HepG2 (cell line): Measurements from ENCODE around the gene MED13. TPM values are rescaled to one million over a fixed set of nuclear protein-coding genes. Genes with fewer than 3 reads are reported as not detected.

Experiments
- ATAC-seq: fragments of 200-7000 bp; cut with Tn5 transposase; 3 replicates; pipeline ENCODE4 v1.9.1; 2020; ENCODE audit warnings: mild to moderate bottlenecking, moderate library complexity
- BruUV-seq: library from RNA; stranded (reverse); fragments of 400-500 nt; replicated peaks from 2 replicates; lab custom pipeline; 2021; lab: Mats Ljungman, UMichigan
- CTCF ChIA-PET: fragments of 300-600 bp; formaldehyde crosslinking; extraction: SDS; loops from one replicate; lab custom pipeline; 2021; ENCODE audit warnings: low total read pairs, inconsistent platforms, low intra/inter-chr PET ratio; lab: Yijun Ruan, JAX
- POLR2A ChIA-PET: fragments of 350-600 bp; sonication (Branson Sonifier 250); formaldehyde crosslinking; loops from one replicate; lab custom pipeline; 2020; ENCODE audit warnings: antibody characterized with exemption, inconsistent platforms; lab: Yijun Ruan, JAX
- DNase-seq: peaks from one replicate; pipeline ENCODE4 v3.0.0-alpha.2; 2015; ENCODE audit warnings: low spot score
- FAIRE-seq: peaks from 3 replicates; lab custom pipeline; 2011; peaks lifted over from hg19 to GRCh38; lab: Jason Lieb, UNC
- H2AFZ ChIP-seq: one replicate; pipeline ENCODE4 v1.6.1; 2011; ENCODE audit warnings: low read length, inconsistent platforms
- H3K27ac ChIP-seq: fragments of 300-600 bp; 3 replicates; pipeline ENCODE4 v1.8.0; 2011; ENCODE audit warnings: mixed run types, mild to moderate bottlenecking, mixed read lengths, low read length, inconsistent platforms; ENCODE audit not compliant: insufficient read depth; ENCODE audit errors: extremely low read length
- H3K27me3 ChIP-seq, 2 experiments: fragments of 200-600 bp in 1 of 2; 2 replicates in 1 of 2; 3 replicates in 1 of 2; pipeline versions ENCODE4 v1.6.0 to v1.8.0; 2011; ENCODE audit warnings: low read length in 2 of 2, mild to moderate bottlenecking in 2 of 2, moderate library complexity in 2 of 2, inconsistent platforms in 1 of 2; ENCODE audit not compliant: insufficient read depth in 2 of 2, control insufficient read depth in 1 of 2
- H3K36me3 ChIP-seq, 2 experiments: fragments of 200-600 bp in 1 of 2; replicated peaks in 1 of 2; 2 replicates in 1 of 2; 3 replicates in 1 of 2; pipeline versions ENCODE4 v1.5.1 to v1.8.0; 2011; ENCODE audit warnings: low read length in 2 of 2, inconsistent platforms in 1 of 2; ENCODE audit not compliant: insufficient read depth in 2 of 2, control insufficient read depth in 1 of 2
- H3K4me1 ChIP-seq: 2 replicates; pipeline ENCODE4 v1.5.1; 2012; ENCODE audit warnings: low read length, inconsistent platforms; ENCODE audit not compliant: insufficient read depth
- H3K4me2 ChIP-seq: 2 replicates; pipeline ENCODE4 v1.6.0; 2011; ENCODE audit warnings: low read depth, low read length, inconsistent platforms
- H3K4me3 ChIP-seq, 3 experiments: fragments of 200-600 bp in 1 of 3; sonication (generic), shearing (Covaris generic) in 1 of 3; replicated peaks in 1 of 3; 2 replicates each; pipeline ENCODE4 v1.5.1; 2011 to 2016; ENCODE audit warnings: low read length in 3 of 3, inconsistent platforms in 2 of 3, low read depth in 2 of 3, mild to moderate bottlenecking in 2 of 3, control low read depth in 1 of 3, mixed read lengths in 1 of 3; ENCODE audit not compliant: insufficient read depth in 1 of 3
- H3K79me2 ChIP-seq: one replicate; pipeline ENCODE4 v1.6.1; 2011; ENCODE audit warnings: low read length, inconsistent platforms; ENCODE audit not compliant: insufficient read depth
- H3K9ac ChIP-seq: 2 replicates; pipeline ENCODE4 v1.6.0; 2011; ENCODE audit warnings: mild to moderate bottlenecking, low read depth, low read length, inconsistent platforms; ENCODE audit not compliant: insufficient read depth
- H3K9me3 ChIP-seq: 2 replicates; pipeline ENCODE4 v1.5.1; 2012; ENCODE audit warnings: mild to moderate bottlenecking, low read length
- H4K20me1 ChIP-seq: 2 replicates; pipeline ENCODE4 v1.6.0; 2011; ENCODE audit warnings: inconsistent platforms, mild to moderate bottlenecking, low read length, moderate library complexity; ENCODE audit not compliant: insufficient read depth
- ARNT ChIP-seq: fragments of 450-650 bp; IDR thresholded peaks from 2 replicates; pipeline ENCODE4 v1.6.1; 2017
- HOXA9 ChIP-seq: sonication (generic); formaldehyde crosslinking; IDR thresholded peaks from 2 replicates; pipeline ENCODE4 v1.8.1; 2022; ENCODE audit warnings: missing genetic modification reagents, mild to moderate bottlenecking, moderate library complexity, borderline replicate concordance
- MAFF ChIP-seq: IDR thresholded peaks from 2 replicates; pipeline ENCODE4 v1.6.1; 2011; ENCODE audit warnings: low read depth, low read length, improper control_type of control experiment
- MAFK ChIP-seq, 2 experiments: IDR thresholded peaks in 1 of 2; conservative IDR thresholded peaks in 1 of 2; 2 replicates each; pipeline ENCODE4 v1.6.1; 2011; ENCODE audit warnings: improper control_type of control experiment in 2 of 2, low read length in 2 of 2
- NR3C1 ChIP-seq: sonication (generic); formaldehyde crosslinking; IDR thresholded peaks from 2 replicates; pipeline ENCODE4 v1.4.0; 2020; ENCODE audit warnings: missing genetic modification reagents
- SYNCRIP ChIP-seq: fragments of 200-400 bp; formaldehyde crosslinking; IDR thresholded peaks from 2 replicates; pipeline ENCODE4 v1.6.1; 2018; ENCODE audit warnings: mild to moderate bottlenecking, low read depth, low read length; ENCODE audit not compliant: insufficient read depth
- ZNF280D ChIP-seq: sonication (generic); formaldehyde crosslinking; IDR thresholded peaks from 2 replicates; pipeline ENCODE4 v1.5.1; 2020; ENCODE audit warnings: mild to moderate bottlenecking, missing genetic modification reagents
- ZNF691 ChIP-seq: sonication (generic); formaldehyde crosslinking; IDR thresholded peaks from 2 replicates; pipeline ENCODE4 v1.4.0; 2020; ENCODE audit warnings: missing genetic modification reagents, low read depth, mild to moderate bottlenecking, borderline replicate concordance
- WGBS: methylation state at CpG from one replicate; pipeline ENCODE4 v1.1.6; 2017; ENCODE audit warnings: low lambda C conversion rate; 5-methylcytosine and 5-hydroxymethylcytosine counted together
- in situ Hi-C: cut with HindIII; loops from 2 replicates; pipeline ENCODE4 v1.10.0; 2017; ENCODE audit warnings: low pct_unique_long_range_greater_than_20kb; ENCODE audit not compliant: extremely low pct_ligation_motif_present
- intact Hi-C: fragments of 100-400 bp; cut with micrococcal nuclease; formaldehyde crosslinking; loops from one replicate; pipeline ENCODE4 v1.10.0; 2022; ENCODE audit not compliant: unreplicated experiment
- polyA plus RNA-seq, 8 experiments: library from polyadenylated mRNA; depleted of rRNA in 3 of 8; stranded (reverse) in 7 of 8; unstranded in 1 of 8; fragments of >200 nt; fragmentation: Illumina TruSeq in 4 of 8; extraction: Trizol in 4 of 8; gene quantifications; 2 replicates each; pipeline versions ENCODE4 v1.2.1 to v1.2.3, GENCODE V29; 2011 to 2016; ENCODE audit warnings: low read depth in 4 of 8, missing spikeins in 1 of 8, mixed read lengths in 1 of 8; ENCODE audit not compliant: insufficient read depth in 1 of 8
- total RNA-seq, 5 experiments: library from RNA; depleted of rRNA; stranded (reverse); fragments of >200 nt; fragmentation: Illumina TruSeq; extraction: Trizol; gene quantifications; 2 replicates each; pipeline ENCODE4 v1.2.3, GENCODE V29; 2016; ENCODE audit warnings: low read depth in 1 of 5

The MED13 gene
- total and polyA plus RNA-seq, 2 of the 13 experiments (the other 11 are each of a cell fraction or from before 2014, with no cell fraction given) = 27.4 to 69.1 TPM

- TF ChIP-seq MAFF (peak; percentile 67), SYNCRIP (no peak), MAFK (conservative IDR thresholded peaks at IDR 0.05 in 1 of 2, IDR thresholded peaks at IDR 0.05 in 1 of 2; ENCODE audit: low read length in 2 of 2) (peak; percentile 59 to 84), ZNF280D (CRISPR knock-in tag) (no peak), HOXA9 (CRISPR knock-in tag) (no peak), ZNF691 (no peak), NR3C1 (CRISPR knock-in tag) (no peak), ARNT (no peak)
- TF ChIP-seq, all 625 proteins: peak for 2
- H3K36me3 ChIP-seq = peaks cover 10 to 64% of the 10 kb centered on the region in 2 experiments
- CTCF ChIA-PET = no interaction called here
- H3K4me2 ChIP-seq = no peak overlapping the region
- H3K9ac ChIP-seq = no peak overlapping the region
- no peaks in the 10 kb centered on the region for H3K9me3 ChIP-seq
- no peak overlapping the region for H3K27ac ChIP-seq
- ATAC-seq (no peak), FAIRE-seq (no peak), DNase-seq (no peak)
- no peak overlapping the region for H3K4me3 ChIP-seq
- POLR2A ChIA-PET = no interaction called here
- no peak overlapping the region for H2AFZ ChIP-seq
- H4K20me1 ChIP-seq = no peaks in the 10 kb centered on the region
- in situ Hi-C loops = loop anchor here (5.0 kb wide), 1 partner anchor 48 kb away; no protein-coding TSS in a partner anchor
- no peaks in the 10 kb centered on the region for H3K27me3 ChIP-seq
- 98% methylated on average over 1 of the region's 1 CpG for whole genome bisulfite sequencing
- peaks cover 13% of the 10 kb centered on the region for H3K79me2 ChIP-seq
- no TSS peak for BruUV-seq
- intact Hi-C loops = no loop called here
- no peaks in the 10 kb centered on the region for H3K4me1 ChIP-seq
Measured at GRCh38 chr17:62009220-62009619, 55.9 kb downstream of the MED13 start.
